ENCODE results near the gene C1orf53.

DNA sequence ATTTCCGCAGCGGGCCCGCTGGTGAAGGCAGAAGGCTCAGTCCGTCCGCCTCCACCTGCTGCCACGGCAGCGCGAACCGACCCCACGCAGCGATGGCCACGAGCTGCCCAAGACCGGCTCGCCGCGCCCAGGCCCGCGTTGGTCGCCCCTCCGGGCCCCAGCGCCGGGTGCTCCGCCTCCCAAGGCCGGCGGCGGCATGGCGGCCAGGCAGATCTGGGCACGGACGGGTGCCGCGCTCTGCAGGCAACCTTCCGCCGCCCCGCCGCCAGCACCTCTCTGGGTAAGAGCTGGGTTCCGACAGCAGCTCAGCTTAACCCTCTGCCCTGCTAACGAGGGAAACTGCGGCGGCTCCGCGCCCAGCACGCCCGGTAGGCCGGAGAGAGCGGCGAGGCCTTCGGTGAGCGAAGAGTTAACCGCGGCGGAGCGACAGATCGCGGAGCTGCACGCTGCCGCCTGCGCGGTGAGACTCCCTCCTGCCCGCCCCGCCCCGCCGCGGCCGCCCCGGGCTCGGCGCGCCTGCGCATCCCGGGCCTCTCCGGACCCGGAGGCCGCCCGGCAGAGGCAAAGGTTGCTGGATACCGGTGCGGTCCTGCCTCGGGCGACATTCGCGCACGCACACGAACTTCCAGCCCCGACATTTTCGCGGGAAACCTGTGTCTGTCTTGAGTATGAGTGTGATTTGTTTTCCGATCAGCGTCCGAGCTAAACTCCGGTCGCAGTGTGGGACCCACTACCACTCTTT is at the start of gene C1orf53:
- TF ChIP-seq MYC (IDR thresholded peaks at IDR 0.05; ENCODE audit: low read depth, low read length) (no peak; the same call in none of the 2 replicates), MYC (CRISPR knock-in tag; IDR thresholded peaks at IDR 0.05; ENCODE audit: borderline replicate concordance, low read depth) (no peak), ATF2 (CRISPR knock-in tag; IDR thresholded peaks at IDR 0.05) (peak; percentile 54; the same call in 1 of the 2 replicates), ZNF146 (CRISPR knock-in tag; IDR thresholded peaks at IDR 0.05; ENCODE audit: unreplicated experiment) (no peak)
- TF ChIP-seq, protein P1, sequence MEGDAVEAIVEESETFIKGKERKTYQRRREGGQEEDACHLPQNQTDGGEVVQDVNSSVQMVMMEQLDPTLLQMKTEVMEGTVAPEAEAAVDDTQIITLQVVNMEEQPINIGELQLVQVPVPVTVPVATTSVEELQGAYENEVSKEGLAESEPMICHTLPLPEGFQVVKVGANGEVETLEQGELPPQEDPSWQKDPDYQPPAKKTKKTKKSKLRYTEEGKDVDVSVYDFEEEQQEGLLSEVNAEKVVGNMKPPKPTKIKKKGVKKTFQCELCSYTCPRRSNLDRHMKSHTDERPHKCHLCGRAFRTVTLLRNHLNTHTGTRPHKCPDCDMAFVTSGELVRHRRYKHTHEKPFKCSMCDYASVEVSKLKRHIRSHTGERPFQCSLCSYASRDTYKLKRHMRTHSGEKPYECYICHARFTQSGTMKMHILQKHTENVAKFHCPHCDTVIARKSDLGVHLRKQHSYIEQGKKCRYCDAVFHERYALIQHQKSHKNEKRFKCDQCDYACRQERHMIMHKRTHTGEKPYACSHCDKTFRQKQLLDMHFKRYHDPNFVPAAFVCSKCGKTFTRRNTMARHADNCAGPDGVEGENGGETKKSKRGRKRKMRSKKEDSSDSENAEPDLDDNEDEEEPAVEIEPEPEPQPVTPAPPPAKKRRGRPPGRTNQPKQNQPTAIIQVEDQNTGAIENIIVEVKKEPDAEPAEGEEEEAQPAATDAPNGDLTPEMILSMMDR (IDR thresholded peaks at IDR 0.05 in 2 of 3, conservative IDR thresholded peaks at IDR 0.05 in 1 of 3; ENCODE audit: insufficient read depth in 2 of 3, low read depth in 1 of 3, low read length in 3 of 3): no peak
- TF ChIP-seq, protein P2, sequence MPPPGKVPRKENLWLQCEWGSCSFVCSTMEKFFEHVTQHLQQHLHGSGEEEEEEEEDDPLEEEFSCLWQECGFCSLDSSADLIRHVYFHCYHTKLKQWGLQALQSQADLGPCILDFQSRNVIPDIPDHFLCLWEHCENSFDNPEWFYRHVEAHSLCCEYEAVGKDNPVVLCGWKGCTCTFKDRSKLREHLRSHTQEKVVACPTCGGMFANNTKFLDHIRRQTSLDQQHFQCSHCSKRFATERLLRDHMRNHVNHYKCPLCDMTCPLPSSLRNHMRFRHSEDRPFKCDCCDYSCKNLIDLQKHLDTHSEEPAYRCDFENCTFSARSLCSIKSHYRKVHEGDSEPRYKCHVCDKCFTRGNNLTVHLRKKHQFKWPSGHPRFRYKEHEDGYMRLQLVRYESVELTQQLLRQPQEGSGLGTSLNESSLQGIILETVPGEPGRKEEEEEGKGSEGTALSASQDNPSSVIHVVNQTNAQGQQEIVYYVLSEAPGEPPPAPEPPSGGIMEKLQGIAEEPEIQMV (tag; conservative IDR thresholded peaks at IDR 0.05; ENCODE audit: low read depth): no peak
